NCI-H2107 (cell line): ENCODE measurements around the gene CXCL14.

Experiments used
- DNase-seq: peaks from one replicate; lab custom pipeline; 2025; lab: John Stamatoyannopoulos, UW

The CXCL14 gene

DNA sequence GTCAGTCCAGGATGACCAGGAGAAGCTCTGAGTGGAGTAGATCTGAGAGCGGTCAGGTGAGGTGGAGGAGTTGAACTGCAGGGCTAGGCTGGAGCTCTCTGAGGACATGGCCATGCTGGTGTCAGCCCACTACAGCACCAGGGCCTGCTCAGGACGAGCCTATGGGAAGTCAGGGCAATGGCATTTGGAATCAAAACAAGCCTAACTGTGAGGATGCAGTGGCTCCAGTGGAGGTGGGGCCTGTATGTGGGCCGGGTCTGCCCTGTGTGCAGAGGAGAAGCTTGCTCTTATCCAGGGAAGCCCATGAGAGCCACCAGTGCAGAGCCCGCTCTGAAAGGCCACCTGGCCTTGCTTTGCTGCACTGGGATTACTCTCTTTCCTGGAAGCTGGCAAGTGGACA is 11.1 kb downstream of the CXCL14 start:
- no peak for DNase-seq

DNA sequence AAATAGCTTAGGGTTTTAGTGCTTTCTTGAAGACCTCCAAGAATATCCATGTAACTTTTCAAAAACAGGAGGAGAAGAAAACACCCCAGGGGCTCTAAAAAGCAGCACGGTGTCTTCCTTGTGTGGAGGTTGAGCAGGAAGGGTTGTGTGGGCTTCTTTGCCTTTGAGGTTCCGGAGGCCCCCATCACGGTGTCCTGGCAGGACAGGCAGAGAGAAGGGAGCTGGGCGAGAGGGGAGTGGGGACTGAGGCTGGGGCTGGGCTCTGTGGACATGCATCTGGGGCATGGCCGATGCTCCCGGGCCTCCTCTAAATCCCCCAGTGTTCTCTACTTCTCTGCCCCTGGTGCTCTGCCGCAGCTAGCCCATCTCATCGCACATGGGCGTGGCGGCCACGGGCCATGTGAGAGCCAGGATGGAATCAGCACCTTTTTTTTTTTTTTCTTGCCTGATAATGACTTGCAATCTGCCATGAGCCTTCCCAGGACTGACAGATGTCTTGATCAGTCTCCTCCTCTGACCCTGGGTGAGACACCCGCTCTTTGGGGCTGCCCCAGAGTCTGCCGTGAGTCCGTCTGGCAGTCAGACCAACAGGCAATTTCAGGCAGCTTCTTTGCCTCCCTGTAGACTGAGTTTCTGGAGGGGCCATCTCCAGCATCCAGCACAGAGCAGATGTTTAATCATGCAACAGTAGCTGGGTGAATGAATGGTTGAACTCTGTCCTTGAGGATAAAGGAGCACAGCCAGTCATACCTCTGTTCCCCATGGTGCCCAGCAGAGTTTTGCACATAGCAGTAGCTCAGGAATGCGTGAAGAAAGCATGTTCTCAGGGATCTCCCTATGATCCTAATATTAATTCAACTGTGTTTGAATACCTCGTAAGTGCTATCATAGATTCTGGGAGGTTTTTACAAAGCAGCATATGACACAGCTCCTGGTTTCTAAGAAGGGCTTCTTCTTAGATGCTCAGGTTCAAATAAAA is 12.1 kb downstream of the CXCL14 start:
- no peak for DNase-seq

- DNase-seq: no peak
Measured at GRCh38 chr5:135565725-135566421, 12.9 kb downstream of the CXCL14 start.

DNA sequence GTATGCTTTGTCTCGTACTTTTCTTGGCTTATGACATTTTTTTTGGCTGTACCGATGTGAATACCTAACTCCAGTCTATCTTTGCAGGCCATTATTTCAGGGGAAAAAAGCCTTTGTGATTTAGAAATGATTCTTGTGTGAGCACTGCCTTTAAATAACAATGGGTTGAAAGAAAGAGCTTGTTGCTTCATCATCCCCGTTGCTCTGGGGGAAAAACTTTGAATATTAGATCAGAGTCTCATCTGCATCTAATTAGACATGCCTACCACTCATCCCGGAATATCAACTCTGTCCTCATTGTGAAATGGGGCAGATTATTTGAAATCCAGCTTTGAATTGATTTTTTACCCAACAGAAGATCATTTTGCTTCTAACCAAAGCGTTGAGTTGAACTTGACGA is 13.5 kb downstream of the CXCL14 start:
- DNase-seq: no peak

GRCh38 chr5:135564331-135564730 is 14.5 kb downstream of the CXCL14 start:
- DNase-seq: no peak

DNA sequence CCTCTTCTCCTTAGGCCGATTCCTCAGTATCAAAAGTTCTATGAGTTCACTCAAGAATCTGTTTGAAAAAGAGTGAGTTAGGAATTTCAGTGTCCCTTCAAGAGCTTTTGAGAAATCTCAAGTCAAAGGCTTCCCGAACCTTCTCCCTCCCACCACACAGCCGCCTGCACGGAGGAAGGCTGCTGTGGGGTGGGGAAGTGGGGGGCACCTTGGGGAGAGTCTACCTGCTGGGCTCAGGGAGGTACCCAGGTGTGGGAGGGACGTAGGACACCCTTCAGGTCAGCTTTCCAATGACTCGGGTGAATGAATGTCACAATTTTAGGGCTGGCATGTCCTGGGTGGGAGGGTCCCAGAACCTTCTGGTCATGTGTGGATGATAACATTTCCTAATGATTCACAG is 17.5 kb downstream of the CXCL14 start:
- DNase-seq: no peak

DNA sequence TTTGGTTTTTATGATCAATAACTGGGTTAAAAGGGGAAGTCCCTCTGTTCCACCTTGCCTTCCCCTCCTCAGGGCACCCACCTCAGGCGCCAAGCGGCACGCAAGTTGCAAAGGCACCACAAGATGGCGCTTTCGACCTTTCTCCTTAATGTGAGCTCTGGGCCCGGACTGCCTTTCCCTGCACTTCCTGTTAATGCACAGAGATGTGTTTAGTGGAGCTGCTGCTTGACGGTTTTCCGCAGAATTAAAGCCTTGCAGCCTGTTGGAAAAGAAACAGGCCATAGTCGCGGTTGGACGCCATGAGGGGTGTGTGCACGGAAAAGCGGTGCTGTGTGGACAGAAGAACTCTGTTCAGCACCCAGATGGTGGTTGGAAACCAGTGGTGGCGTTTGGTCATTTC is 17.9 kb downstream of the CXCL14 start:
- peak; percentile 50 for DNase-seq

DNA sequence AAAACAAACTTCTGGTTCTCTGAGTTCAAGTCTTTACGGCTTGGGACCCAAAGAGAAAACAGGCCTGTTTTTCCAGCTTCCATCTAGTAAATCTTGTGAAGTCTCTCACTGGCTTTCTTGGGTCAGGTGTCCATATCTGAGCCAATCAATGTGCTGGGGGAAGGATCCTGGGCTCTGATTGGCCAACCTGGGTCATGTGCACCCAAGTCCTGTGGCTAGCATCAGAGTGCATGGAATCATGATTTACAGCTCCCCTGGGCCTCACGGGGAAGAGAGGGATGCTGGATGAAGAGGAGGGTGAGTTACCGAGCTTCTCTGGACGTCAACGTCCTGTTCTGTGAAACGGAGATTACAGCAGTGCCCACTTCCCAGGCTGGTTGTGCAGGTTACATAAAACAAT is 19.4 kb downstream of the CXCL14 start:
- no peak for DNase-seq

DNA sequence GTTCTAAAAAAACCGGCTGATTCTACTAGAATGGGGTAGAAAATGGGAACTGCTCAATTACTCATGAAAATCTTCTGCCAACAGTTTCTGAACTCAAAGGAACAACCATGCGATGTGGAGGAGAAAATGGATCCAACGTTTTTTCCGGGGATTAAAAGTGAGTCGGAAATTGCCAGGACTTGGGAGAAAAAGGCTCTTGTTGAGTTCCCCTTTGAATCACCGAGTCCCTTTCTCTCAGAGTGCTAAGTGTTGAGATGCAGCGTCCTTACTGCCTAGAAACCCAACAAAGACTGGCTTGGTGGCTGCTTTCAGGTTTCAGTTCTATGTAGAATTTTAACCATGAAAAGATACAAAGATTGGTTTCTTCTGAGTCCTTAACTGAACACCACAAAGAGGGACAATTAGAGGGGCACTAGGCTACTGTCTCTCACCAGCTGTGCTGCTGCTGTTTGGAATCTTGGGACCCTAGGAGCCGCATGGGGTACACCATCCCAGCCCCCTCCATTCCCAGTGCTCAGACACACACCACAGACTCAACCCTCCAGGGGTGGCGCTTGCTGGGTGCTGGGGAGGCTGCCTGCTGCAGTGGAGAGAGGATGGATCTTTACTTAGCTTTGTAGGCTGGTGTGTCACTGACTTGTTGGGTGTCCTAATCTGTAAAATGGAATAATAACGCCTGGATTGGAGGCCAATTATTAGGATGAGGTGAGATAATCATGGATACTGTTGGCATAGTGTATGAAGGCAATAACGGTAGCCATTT is 21.5 kb downstream of the CXCL14 start:
- no peak for DNase-seq

DNA sequence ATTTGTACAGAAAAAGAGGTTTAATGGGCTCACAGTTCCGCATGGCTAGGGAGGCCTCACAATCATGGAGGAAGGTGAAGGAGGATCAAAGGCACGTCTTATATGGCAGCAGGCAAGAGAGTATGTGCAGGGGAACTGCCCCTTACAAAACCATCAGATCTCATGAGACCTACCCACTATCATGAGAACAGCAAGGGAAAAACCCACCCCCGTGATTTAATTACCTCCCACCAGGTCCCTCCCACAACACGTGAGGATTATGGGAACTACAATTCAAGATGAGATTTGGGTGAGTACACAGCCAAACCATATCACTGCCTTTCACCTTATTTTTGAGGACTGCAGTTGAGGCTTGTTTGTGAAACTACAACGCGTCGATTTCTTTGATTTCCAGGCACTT is 22.2 kb downstream of the CXCL14 start:
- no peak for DNase-seq

DNA sequence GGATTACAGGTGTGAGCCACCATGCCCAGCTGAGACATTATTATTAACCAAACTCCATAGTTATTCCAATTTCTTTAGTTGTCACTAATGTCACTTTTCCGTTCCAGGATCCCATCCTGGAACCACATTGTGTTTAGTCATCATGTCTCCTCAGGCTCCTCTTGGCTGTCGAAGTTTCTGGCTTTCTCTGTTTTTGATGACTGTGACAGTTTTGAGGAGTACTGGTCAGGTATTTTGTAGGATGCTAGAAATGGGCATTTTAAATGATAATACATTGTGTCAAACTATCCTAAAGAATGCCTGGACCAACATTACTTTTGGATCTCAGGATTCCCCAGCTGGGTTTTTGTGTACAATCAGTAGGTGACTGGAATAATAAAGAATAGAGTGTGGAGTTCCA is 23.3 kb downstream of the CXCL14 start:
- no peak for DNase-seq

- peak; percentile 22 for DNase-seq
Measured at GRCh38 chr5:135553688-135554462, 24.9 kb downstream of the CXCL14 start.

DNA sequence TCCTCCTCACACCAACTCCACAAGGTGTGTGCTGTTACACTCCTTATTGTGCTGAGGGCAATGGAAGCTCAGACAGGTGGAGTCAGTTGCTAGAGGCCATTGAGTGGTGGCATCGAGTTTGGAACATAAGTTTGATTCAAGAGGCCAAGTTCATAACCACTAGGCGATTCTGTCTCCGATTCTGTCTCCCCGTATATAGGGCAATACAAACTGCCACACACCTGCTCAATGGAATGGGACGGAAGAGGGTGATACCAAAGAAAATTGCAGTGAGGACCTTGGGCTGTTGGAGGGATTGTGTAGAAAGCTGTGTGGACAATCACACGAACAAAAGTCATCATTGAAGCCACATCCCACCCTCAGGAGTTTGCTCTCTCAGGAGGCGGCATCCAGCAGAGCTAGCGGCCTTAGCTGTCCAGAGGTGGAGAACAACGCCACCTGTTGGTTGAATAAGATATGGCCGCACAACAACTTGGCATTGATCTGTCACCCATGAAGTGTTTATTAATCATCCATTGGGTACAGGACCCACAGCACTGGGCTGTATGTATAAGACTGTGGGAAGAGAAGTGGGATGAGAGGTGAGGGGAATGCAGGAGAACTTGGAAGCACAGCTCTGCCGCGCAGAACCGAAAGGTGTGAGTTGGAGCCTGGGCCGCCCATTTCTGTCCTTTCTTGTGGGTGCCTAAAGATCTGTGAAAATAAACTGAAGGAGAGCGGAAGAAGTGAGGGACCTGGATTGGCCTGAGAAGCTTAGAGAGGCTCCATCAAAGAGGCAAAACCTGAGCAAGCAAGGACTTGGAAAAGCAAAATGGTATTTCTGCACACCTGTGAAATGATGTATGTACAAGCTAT is 27.0 kb downstream of the CXCL14 start:
- DNase-seq: peak; percentile 58

DNA sequence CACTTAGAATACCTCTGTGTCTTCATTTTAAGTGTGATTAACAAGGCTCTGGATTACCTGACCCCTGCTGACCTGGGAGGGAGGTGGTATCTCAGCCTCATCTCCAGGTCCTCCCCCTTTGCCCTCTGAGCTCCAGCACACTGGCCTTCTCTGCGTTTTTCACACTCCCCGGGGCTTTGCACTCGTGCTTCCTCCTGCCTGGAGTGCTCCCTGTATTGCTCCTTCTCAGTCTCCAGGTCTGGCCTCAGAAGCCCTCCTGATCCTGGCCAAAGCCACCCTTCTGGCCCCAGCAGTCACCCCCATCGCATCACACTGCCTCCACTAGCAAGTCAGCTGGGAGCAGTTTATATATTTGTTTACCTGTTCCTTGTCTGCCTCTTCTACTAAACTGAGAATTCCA is 29.4 kb downstream of the CXCL14 start:
- DNase-seq: no peak

DNA sequence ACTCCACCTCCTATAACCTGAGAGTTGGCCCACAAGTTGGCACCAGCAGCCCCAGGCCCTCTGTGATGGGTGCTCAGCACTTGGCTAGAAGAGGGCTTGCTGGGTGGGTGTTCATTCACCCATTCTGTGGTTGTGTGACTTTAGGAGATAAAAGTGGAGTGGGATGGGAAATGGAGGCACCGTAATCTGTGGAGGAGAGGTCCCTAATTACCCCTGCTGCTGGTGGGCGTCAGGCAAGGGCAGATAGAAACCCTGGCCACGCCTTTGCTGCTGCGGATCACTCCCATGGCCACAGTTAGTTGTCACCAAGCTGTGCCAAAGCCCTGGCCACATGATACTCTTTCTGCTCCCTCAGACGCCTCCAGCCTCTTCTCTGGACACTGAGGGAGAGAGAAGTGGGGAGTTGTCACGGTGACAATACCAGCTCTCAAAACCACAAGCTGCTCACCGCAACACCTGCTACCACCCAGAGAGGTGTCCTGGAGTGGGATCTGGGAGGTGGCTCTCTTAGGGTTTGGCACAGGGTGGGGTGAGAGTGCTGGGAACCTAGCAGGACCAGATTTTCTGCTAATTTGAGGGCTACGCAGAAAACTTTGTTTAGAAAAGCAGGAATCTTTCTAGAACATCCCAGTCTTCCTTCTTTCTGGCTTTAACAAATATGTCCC is 31.1 kb downstream of the CXCL14 start:
- DNase-seq: peak; percentile 67

DNA sequence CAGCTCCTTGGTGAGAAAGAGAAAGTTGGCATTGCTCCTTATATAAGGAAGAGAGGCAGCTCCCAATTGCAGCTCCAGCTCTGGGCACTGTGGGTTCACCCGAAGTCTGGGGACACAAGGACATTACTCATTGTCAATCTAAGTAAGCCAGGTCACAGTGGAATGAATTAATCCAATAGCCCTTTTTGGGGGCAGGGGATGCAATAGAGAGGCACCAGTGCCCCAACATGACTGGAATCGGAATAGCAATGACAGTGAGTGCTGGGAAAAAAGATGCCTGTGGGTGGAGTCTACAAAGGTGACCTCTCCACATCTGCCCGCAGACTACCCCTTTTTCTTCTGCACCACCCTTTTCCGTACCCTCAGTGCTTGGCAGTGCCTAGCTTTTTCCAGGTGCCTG is 31.9 kb downstream of the CXCL14 start:
- DNase-seq: no peak

DNA sequence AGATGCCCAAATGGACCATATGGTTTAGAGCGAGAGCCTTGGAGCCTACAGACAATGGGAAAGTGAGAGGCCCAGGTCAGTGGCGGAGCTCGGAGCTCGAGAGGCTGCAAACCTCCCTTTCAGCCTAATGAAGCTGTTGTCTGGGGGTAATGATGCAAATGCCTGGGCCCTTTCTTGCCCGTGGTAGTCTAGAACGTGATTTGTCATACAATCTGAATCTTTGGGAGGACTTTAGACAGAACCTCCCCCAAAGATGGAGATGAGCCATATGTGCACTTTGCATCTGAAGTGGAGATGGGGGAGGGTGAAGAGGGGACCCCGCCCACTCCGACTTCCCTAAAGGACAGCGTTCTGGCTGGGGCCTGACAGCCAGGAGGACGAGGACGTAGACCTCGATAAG is 32.7 kb downstream of the CXCL14 start:
- no peak for DNase-seq

DNA sequence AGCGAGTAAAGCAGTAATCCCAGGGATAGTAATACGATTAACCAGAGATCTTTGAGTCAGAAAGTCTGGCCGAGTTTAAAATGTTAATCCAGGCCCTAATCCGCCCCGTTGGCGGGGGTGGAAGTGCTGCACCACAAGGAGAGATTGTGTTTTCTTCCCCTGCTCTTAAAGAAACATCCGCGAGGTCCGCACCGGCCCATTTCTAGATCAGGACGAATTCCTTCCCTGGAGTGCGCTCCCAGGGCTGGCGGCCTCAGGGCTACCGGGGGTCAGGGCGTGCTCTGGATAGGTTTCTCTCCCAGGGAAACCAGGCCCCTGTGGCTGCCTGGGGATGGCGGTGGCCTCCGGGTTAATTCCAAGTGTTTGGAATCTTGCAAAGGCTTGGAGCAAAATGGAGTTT is 33.7 kb downstream of the CXCL14 start:
- DNase-seq: no peak

GRCh38 chr5:135543485-135544304 is 35.1 kb downstream of the CXCL14 start:
- no peak for DNase-seq
